HepG2 (cell line): ENCODE results near the gene SLC51B. TPM values are rescaled to one million over a fixed set of nuclear protein-coding genes. Genes with fewer than 3 reads are reported as not detected.

Experiments used
- EED ChIP-seq: sonication (generic); formaldehyde crosslinking; IDR thresholded peaks from 2 replicates; pipeline ENCODE4 v1.5.0; 2020; ENCODE audit warnings: mild to moderate bottlenecking, missing genetic modification reagents
- EP300 ChIP-seq, 3 experiments: sonication (generic) in 1 of 3; formaldehyde crosslinking in 1 of 3; IDR thresholded peaks; 2 replicates each; pipeline versions ENCODE4 v1.5.1 to v1.6.1; 2011 to 2020; ENCODE audit warnings: low read depth in 2 of 3, low read length in 2 of 3, borderline replicate concordance in 1 of 3, improper control_type of control experiment in 1 of 3, mild to moderate bottlenecking in 1 of 3, missing genetic modification reagents in 1 of 3, moderate library complexity in 1 of 3
- HNF4G ChIP-seq, 2 experiments: sonication (generic) in 1 of 2; formaldehyde crosslinking in 1 of 2; IDR thresholded peaks; 2 replicates each; pipeline versions ENCODE4 v1.4.0 to v1.6.1; 2011 to 2020; ENCODE audit warnings: borderline replicate concordance in 2 of 2, low read depth in 2 of 2, mild to moderate bottlenecking in 2 of 2, low read length in 1 of 2, missing genetic modification reagents in 1 of 2, moderate library complexity in 1 of 2
- HNRNPL ChIP-seq: fragments of 200-400 bp; formaldehyde crosslinking; IDR thresholded peaks from 2 replicates; pipeline ENCODE4 v1.6.1; 2017; ENCODE audit warnings: mild to moderate bottlenecking, low read depth, low read length
- JUN ChIP-seq: sonication (generic); formaldehyde crosslinking; IDR thresholded peaks from 2 replicates; pipeline ENCODE4 v1.4.0; 2020; ENCODE audit warnings: mild to moderate bottlenecking, missing genetic modification reagents
- SMAD9 ChIP-seq: sonication (generic); formaldehyde crosslinking; IDR thresholded peaks from 2 replicates; pipeline ENCODE4 v1.5.1; 2020; ENCODE audit warnings: mild to moderate bottlenecking, missing genetic modification reagents
- TBP ChIP-seq: sonication (generic); formaldehyde crosslinking; IDR thresholded peaks from 2 replicates; pipeline ENCODE4 v1.5.0; 2020; ENCODE audit warnings: missing genetic modification reagents
- ZFP36L2 ChIP-seq: sonication (generic); formaldehyde crosslinking; IDR thresholded peaks from 2 replicates; pipeline ENCODE4 v1.4.0; 2020; ENCODE audit warnings: missing genetic modification reagents
- ZFX ChIP-seq: sonication (generic); formaldehyde crosslinking; IDR thresholded peaks from 2 replicates; pipeline ENCODE4 v1.4.0; 2020; ENCODE audit warnings: mild to moderate bottlenecking, low read depth, missing genetic modification reagents, moderate library complexity
- ZFY ChIP-seq: sonication (generic); formaldehyde crosslinking; IDR thresholded peaks from 2 replicates; pipeline ENCODE4 v1.4.0; 2020; ENCODE audit warnings: missing genetic modification reagents
- ZMYM2 ChIP-seq: sonication (generic); formaldehyde crosslinking; IDR thresholded peaks from 2 replicates; pipeline ENCODE4 v1.8.0; 2022; ENCODE audit warnings: mild to moderate bottlenecking, missing genetic modification reagents
- ZMYM3 ChIP-seq: sonication (generic); formaldehyde crosslinking; IDR thresholded peaks from 2 replicates; pipeline ENCODE4 v1.5.1; 2020; ENCODE audit warnings: mild to moderate bottlenecking, missing genetic modification reagents
- ZNF558 ChIP-seq: sonication (generic); formaldehyde crosslinking; IDR thresholded peaks from 2 replicates; pipeline ENCODE4 v1.9.0; 2022; ENCODE audit warnings: mild to moderate bottlenecking, missing genetic modification reagents, borderline replicate concordance
- ZSCAN20 ChIP-seq: sonication (generic); formaldehyde crosslinking; IDR thresholded peaks from 2 replicates; pipeline ENCODE4 v1.4.0; 2020; ENCODE audit warnings: missing genetic modification reagents, mild to moderate bottlenecking, borderline replicate concordance
- polyA plus RNA-seq, 8 experiments: library from polyadenylated mRNA; depleted of rRNA in 3 of 8; stranded (reverse) in 7 of 8; unstranded in 1 of 8; fragments of >200 nt; fragmentation: Illumina TruSeq in 4 of 8; extraction: Trizol in 4 of 8; gene quantifications; 2 replicates each; pipeline versions ENCODE4 v1.2.1 to v1.2.3, GENCODE V29; 2011 to 2016; ENCODE audit warnings: low read depth in 4 of 8, missing spikeins in 1 of 8, mixed read lengths in 1 of 8; ENCODE audit not compliant: insufficient read depth in 1 of 8
- total RNA-seq, 5 experiments: library from RNA; depleted of rRNA; stranded (reverse); fragments of >200 nt; fragmentation: Illumina TruSeq; extraction: Trizol; gene quantifications; 2 replicates each; pipeline ENCODE4 v1.2.3, GENCODE V29; 2016; ENCODE audit warnings: low read depth in 1 of 5
- TF ChIP-seq, protein P1 (sequence below): sonication (generic); formaldehyde crosslinking; IDR thresholded peaks from 2 replicates; pipeline ENCODE4 v1.4.0; 2020; ENCODE audit warnings: missing genetic modification reagents
- TF ChIP-seq, protein P2 (sequence below): sonication (generic); formaldehyde crosslinking; IDR thresholded peaks from 2 replicates; pipeline ENCODE4 v1.8.0; 2022; ENCODE audit warnings: mild to moderate bottlenecking, missing genetic modification reagents; ENCODE audit not compliant: insufficient replicate concordance
- TF ChIP-seq, protein P3 (sequence below), 2 experiments: sonication (generic) in 1 of 2; formaldehyde crosslinking in 1 of 2; IDR thresholded peaks; 2 replicates each; pipeline versions ENCODE4 v1.4.0 to v1.6.1; 2016 to 2020; ENCODE audit warnings: borderline replicate concordance in 1 of 2, low read depth in 1 of 2, mild to moderate bottlenecking in 1 of 2, missing genetic modification reagents in 1 of 2

Gene SLC51B
- total and polyA plus RNA-seq, 2 of the 13 experiments (the other 11 are each of a cell fraction or from before 2014, with no cell fraction given), result 14.9 to 17.1 TPM

DNA sequence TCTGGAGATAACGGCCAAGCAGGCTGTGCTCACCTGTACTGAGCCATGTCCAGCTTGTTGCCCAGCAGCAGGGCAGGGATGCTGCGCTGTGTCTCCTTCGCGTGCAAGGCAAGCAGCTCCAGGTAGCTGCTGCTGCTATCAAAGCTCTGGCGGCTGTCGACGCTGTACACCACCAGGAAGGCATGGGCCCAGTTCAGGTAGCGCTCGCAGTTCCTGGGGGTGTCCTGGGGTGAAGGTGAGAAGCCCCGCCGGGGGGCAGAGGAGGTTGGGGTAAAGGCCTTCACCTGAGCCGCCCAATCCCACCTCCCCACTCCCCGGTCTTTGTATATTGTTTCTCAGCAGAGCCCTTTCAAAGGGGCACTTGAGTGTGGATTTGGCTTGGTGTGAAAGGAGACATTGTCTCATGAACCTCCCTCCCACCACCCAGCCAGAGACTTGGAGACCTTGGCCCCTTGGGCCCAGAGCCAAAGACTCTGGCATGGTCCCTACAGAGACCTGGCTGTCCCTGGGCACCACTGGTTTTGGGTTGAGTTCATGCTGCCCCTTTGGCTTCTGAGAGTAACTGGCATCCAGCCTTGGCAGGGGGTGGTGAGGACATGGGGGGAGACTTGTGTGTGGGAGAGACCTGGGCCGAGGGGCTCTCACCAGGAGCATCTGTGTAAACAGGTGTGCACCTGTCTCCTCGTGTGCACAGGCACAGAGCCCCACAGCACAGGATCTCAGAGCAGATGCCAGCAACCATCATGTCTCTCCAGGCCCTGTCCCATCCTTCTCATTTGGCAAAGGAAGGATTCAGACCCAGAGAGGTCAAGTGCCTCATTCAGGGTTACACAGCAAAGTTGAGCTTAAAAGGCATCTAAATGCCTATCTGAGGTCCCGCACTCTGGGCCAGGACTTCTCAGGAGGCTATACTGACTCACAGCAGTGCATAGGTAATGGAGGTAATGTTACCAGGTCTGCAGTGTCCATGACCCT lies 13.5 kb downstream of the SLC51B start (continued):
- TF ChIP-seq ZMYM3, result 0 out of 2 replicates have a peak, but pooled peaks have one; percentile 45
- peak in 1 of 2 experiments; percentile 15; a peak in 1 of 4 replicates for TF ChIP-seq EP300 (IDR thresholded peaks at IDR 0.05; ENCODE audit: low read depth in 2 of 2, low read length in 2 of 2)
- no peak for TF ChIP-seq EP300 (CRISPR knock-in tag; IDR thresholded peaks at IDR 0.05; ENCODE audit: borderline replicate concordance)
- TF ChIP-seq, protein P1, sequence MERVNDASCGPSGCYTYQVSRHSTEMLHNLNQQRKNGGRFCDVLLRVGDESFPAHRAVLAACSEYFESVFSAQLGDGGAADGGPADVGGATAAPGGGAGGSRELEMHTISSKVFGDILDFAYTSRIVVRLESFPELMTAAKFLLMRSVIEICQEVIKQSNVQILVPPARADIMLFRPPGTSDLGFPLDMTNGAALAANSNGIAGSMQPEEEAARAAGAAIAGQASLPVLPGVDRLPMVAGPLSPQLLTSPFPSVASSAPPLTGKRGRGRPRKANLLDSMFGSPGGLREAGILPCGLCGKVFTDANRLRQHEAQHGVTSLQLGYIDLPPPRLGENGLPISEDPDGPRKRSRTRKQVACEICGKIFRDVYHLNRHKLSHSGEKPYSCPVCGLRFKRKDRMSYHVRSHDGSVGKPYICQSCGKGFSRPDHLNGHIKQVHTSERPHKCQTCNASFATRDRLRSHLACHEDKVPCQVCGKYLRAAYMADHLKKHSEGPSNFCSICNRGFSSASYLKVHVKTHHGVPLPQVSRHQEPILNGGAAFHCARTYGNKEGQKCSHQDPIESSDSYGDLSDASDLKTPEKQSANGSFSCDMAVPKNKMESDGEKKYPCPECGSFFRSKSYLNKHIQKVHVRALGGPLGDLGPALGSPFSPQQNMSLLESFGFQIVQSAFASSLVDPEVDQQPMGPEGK (CRISPR knock-in tag), result 0 out of 2 replicates have a peak, but pooled peaks have one; percentile 57
- TF ChIP-seq, protein P2, sequence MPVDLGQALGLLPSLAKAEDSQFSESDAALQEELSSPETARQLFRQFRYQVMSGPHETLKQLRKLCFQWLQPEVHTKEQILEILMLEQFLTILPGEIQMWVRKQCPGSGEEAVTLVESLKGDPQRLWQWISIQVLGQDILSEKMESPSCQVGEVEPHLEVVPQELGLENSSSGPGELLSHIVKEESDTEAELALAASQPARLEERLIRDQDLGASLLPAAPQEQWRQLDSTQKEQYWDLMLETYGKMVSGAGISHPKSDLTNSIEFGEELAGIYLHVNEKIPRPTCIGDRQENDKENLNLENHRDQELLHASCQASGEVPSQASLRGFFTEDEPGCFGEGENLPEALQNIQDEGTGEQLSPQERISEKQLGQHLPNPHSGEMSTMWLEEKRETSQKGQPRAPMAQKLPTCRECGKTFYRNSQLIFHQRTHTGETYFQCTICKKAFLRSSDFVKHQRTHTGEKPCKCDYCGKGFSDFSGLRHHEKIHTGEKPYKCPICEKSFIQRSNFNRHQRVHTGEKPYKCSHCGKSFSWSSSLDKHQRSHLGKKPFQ (CRISPR knock-in tag), result no peak
- TF ChIP-seq ZSCAN20 (CRISPR knock-in tag), result no peak
- TF ChIP-seq ZMYM2, result 0 out of 2 replicates have a peak, but pooled peaks have one; percentile 20
- TF ChIP-seq EED (CRISPR knock-in tag), result no peak
- TF ChIP-seq HNF4G (IDR thresholded peaks at IDR 0.05; ENCODE audit: borderline replicate concordance, low read depth, low read length), result 0 out of 2 replicates have a peak, but pooled peaks have one; percentile 5
- no peak for TF ChIP-seq HNF4G (CRISPR knock-in tag; IDR thresholded peaks at IDR 0.05; ENCODE audit: borderline replicate concordance, low read depth)
- no peak for TF ChIP-seq TBP (CRISPR knock-in tag)
- no peak for TF ChIP-seq SMAD9 (CRISPR knock-in tag)
- TF ChIP-seq HNRNPL, result peak; percentile 92
- TF ChIP-seq ZFY (CRISPR knock-in tag), result 0 out of 2 replicates have a peak, but pooled peaks have one; percentile 13
- TF ChIP-seq, protein P3, sequence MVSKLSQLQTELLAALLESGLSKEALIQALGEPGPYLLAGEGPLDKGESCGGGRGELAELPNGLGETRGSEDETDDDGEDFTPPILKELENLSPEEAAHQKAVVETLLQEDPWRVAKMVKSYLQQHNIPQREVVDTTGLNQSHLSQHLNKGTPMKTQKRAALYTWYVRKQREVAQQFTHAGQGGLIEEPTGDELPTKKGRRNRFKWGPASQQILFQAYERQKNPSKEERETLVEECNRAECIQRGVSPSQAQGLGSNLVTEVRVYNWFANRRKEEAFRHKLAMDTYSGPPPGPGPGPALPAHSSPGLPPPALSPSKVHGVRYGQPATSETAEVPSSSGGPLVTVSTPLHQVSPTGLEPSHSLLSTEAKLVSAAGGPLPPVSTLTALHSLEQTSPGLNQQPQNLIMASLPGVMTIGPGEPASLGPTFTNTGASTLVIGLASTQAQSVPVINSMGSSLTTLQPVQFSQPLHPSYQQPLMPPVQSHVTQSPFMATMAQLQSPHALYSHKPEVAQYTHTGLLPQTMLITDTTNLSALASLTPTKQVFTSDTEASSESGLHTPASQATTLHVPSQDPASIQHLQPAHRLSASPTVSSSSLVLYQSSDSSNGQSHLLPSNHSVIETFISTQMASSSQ (IDR thresholded peaks at IDR 0.05; ENCODE audit: low read depth), result no peak
- TF ChIP-seq, protein P3 (CRISPR knock-in tag; IDR thresholded peaks at IDR 0.05; ENCODE audit: borderline replicate concordance), result peak; percentile 22; the same call in 1 of the 2 replicates
- no peak for TF ChIP-seq ZFP36L2 (CRISPR knock-in tag)
- 0 out of 2 replicates have a peak, but pooled peaks have one; percentile 13 for TF ChIP-seq JUN (CRISPR knock-in tag)
- peak; percentile 47 for TF ChIP-seq ZFX (CRISPR knock-in tag)
- TF ChIP-seq ZNF558 (CRISPR knock-in tag), result 0 out of 2 replicates have a peak, but pooled peaks have one; percentile 18
